HL-60 (cell line): ENCODE results near the gene TOGARAM1.

ENCODE experiments used
- GABPA ChIP-seq: IDR thresholded peaks from 2 replicates; pipeline ENCODE4 v1.6.1; 2012; ENCODE audit warnings: low read depth
- POLR2AphosphoS5 ChIP-seq: IDR thresholded peaks from 2 replicates; pipeline ENCODE4 v1.6.1; 2012; ENCODE audit warnings: low read depth
- TF ChIP-seq, protein P1 (sequence below): IDR thresholded peaks from one replicate; pipeline ENCODE4 v1.5.1; 2011; ENCODE audit warnings: low read length, control low read depth, inconsistent platforms; ENCODE audit not compliant: insufficient read depth
- TF ChIP-seq, protein P2 (sequence below): IDR thresholded peaks from 2 replicates; pipeline ENCODE4 v1.6.1; 2012; ENCODE audit warnings: low read depth; ENCODE audit not compliant: insufficient replicate concordance

DNA sequence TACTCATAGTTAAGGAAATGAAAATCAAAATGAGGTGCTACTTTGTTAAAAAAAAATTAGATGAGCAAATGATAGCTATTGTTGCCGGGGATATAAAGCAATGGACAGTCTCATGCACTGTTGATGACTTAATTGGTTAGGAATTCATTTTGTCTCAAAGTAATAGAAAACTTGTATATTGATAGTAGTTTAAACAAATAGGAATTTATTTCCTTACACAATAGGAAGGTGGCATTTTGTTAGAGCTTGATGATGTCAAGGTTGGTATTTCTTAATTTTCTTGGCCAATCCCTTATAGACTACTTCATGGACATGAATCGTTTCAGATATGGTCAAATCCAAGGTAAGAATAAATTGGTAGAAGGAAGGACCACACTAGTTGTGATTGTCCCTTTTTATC is 129.7 kb downstream of the TOGARAM1 start:
- TF ChIP-seq, protein P1, sequence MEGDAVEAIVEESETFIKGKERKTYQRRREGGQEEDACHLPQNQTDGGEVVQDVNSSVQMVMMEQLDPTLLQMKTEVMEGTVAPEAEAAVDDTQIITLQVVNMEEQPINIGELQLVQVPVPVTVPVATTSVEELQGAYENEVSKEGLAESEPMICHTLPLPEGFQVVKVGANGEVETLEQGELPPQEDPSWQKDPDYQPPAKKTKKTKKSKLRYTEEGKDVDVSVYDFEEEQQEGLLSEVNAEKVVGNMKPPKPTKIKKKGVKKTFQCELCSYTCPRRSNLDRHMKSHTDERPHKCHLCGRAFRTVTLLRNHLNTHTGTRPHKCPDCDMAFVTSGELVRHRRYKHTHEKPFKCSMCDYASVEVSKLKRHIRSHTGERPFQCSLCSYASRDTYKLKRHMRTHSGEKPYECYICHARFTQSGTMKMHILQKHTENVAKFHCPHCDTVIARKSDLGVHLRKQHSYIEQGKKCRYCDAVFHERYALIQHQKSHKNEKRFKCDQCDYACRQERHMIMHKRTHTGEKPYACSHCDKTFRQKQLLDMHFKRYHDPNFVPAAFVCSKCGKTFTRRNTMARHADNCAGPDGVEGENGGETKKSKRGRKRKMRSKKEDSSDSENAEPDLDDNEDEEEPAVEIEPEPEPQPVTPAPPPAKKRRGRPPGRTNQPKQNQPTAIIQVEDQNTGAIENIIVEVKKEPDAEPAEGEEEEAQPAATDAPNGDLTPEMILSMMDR = no peak
- TF ChIP-seq, protein P2, sequence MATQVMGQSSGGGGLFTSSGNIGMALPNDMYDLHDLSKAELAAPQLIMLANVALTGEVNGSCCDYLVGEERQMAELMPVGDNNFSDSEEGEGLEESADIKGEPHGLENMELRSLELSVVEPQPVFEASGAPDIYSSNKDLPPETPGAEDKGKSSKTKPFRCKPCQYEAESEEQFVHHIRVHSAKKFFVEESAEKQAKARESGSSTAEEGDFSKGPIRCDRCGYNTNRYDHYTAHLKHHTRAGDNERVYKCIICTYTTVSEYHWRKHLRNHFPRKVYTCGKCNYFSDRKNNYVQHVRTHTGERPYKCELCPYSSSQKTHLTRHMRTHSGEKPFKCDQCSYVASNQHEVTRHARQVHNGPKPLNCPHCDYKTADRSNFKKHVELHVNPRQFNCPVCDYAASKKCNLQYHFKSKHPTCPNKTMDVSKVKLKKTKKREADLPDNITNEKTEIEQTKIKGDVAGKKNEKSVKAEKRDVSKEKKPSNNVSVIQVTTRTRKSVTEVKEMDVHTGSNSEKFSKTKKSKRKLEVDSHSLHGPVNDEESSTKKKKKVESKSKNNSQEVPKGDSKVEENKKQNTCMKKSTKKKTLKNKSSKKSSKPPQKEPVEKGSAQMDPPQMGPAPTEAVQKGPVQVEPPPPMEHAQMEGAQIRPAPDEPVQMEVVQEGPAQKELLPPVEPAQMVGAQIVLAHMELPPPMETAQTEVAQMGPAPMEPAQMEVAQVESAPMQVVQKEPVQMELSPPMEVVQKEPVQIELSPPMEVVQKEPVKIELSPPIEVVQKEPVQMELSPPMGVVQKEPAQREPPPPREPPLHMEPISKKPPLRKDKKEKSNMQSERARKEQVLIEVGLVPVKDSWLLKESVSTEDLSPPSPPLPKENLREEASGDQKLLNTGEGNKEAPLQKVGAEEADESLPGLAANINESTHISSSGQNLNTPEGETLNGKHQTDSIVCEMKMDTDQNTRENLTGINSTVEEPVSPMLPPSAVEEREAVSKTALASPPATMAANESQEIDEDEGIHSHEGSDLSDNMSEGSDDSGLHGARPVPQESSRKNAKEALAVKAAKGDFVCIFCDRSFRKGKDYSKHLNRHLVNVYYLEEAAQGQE = no peak
- TF ChIP-seq POLR2AphosphoS5 = no peak
- TF ChIP-seq GABPA = no peak
